Uterus (tissue), 4 donors: ENCODE data around the gene TBCD. TPM values are rescaled to one million over a fixed set of nuclear protein-coding genes. Genes with fewer than 3 reads are reported as not detected.
"Not testable (repeated sequence)": the region's sequence is repeated elsewhere in the genome, so short reads cannot be mapped to it uniquely, and the experiment has no call there.

Experiments
- DNase-seq, 2 donors: peaks; one replicate each; pipeline ENCODE4 v3.0.0-alpha.2; 2019 to 2020
- H3K27ac ChIP-seq, 2 donors: fragments of 200-600 bp; sonication (generic); 1 replicate in 1 of 2; 2 replicates in 1 of 2; pipeline ENCODE4 v1.5.1; 2016 to 2018
- H3K27me3 ChIP-seq, 2 donors: fragments of 200-600 bp; sonication (generic); one replicate each; pipeline ENCODE4 v1.5.1; 2018 to 2019; ENCODE audit warnings: control low read depth in 1 of 2
- H3K36me3 ChIP-seq, 2 donors: fragments of 200-600 bp; sonication (generic); one replicate each; pipeline ENCODE4 v1.5.1; 2019; ENCODE audit warnings: control low read depth in 1 of 2
- H3K4me1 ChIP-seq, 2 donors: fragments of 200-600 bp; sonication (generic); one replicate each; pipeline ENCODE4 v1.5.1; 2018 to 2019; ENCODE audit warnings: control low read depth in 1 of 2
- H3K4me3 ChIP-seq, 2 donors: fragments of 200-600 bp; sonication (generic); 1 replicate in 1 of 2; 2 replicates in 1 of 2; pipeline ENCODE4 v1.5.1; 2018 to 2019; ENCODE audit warnings: mild to moderate bottlenecking in 1 of 2
- H3K9me3 ChIP-seq, 2 donors: fragments of 200-600 bp; sonication (generic); one replicate each; pipeline ENCODE4 v1.5.1; 2019; ENCODE audit warnings: control low read depth in 1 of 2
- POLR2A ChIP-seq, 2 donors: fragments of 450-650 bp; IDR thresholded peaks; one replicate each; pipeline ENCODE4 v1.6.1; 2016; ENCODE audit warnings: antibody characterized with exemption in 2 of 2, mild to moderate bottlenecking in 1 of 2, moderate library complexity in 1 of 2
- intact Hi-C: fragments of 100-400 bp; cut with DNase I; formaldehyde crosslinking; loops from one replicate; pipeline ENCODE4 v1.15.1; 2023; ENCODE audit warnings: low total_unique reads
- total RNA-seq, 4 donors: library from RNA; depleted of rRNA in 3 of 4; stranded (reverse); fragments of >200 nt in 3 of 4; gene quantifications; one replicate each; pipeline versions ENCODE4 v1.1.0 to v1.2.4, GENCODE V29; 2014 to 2023
- TF ChIP-seq, protein P1 (sequence below), 4 experiments: fragments of 200-600 bp in 2 of 4; fragments of 450-650 bp in 2 of 4; sonication (generic) in 2 of 4; IDR thresholded peaks; one replicate each; pipeline ENCODE4 v1.5.1; 2016 to 2019; ENCODE audit warnings: antibody characterized with exemption in 4 of 4, mild to moderate bottlenecking in 2 of 4, moderate library complexity in 1 of 4
- donor health status: DM: yes; HTN: yes; CAD: no.

The TBCD gene
- total RNA-seq, 4 donors from 2014 or later = 35.9 to 142 (median 61.3) TPM

DNA sequence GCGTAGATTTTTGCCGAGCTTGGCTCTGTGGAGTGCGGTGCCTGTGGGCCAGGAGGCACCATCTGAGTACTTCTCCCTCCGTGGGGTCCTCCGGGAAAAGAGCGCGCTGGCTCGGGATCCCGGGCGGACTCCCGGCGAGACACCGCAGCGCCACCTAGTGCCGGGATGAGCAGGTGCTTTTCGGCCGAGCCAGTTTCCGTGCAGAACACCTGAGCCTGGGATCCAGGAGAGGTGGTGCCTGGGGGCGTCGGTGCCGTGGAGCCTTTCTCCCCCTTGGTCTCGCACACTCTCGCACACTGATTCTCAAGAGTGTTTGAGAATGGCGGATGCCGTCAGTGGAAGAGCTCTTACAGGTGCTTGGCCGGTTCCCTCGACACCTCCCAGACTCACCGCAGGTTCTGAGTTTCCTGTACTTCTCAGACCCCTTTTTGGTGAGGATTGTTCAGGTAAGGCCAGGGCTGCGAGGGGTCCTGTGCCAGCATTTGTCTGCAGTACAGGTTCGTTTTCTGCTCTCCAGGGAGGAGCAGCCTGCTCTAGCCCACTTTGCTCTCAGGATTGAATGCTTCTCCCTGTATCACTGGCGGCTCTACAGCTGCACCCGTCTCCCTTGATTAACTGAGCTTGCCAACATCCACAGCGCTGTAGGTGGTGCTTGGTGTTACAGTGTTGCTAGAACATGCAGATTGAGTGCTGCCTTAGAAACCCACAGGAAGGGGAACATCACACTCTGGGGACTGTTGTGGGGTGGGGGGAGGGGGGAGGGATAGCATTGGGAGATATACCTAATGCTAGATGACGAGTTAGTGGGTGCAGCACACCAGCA is 23.3 kb downstream of the TBCD start:
- Histone ChIP-seq H3K27me3 (no peaks in the 10 kb centered on the region), H3K9me3 (no peaks in the 10 kb centered on the region), H3K27ac (no peak overlapping the region), H3K4me1 (no peaks in the 10 kb centered on the region), H3K4me3 (no peak overlapping the region), H3K36me3 (no peaks in the 10 kb centered on the region)
- DNase-seq = peak; percentile 59 to 70
- intact Hi-C loops = loop anchor here (10.0 kb wide), 1 partner anchor 420 kb away; the partner anchor contains the start of gene TEX19
- TF ChIP-seq POLR2A (IDR thresholded peaks at IDR 0.05) = no peak
- TF ChIP-seq, protein P1, sequence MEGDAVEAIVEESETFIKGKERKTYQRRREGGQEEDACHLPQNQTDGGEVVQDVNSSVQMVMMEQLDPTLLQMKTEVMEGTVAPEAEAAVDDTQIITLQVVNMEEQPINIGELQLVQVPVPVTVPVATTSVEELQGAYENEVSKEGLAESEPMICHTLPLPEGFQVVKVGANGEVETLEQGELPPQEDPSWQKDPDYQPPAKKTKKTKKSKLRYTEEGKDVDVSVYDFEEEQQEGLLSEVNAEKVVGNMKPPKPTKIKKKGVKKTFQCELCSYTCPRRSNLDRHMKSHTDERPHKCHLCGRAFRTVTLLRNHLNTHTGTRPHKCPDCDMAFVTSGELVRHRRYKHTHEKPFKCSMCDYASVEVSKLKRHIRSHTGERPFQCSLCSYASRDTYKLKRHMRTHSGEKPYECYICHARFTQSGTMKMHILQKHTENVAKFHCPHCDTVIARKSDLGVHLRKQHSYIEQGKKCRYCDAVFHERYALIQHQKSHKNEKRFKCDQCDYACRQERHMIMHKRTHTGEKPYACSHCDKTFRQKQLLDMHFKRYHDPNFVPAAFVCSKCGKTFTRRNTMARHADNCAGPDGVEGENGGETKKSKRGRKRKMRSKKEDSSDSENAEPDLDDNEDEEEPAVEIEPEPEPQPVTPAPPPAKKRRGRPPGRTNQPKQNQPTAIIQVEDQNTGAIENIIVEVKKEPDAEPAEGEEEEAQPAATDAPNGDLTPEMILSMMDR (IDR thresholded peaks at IDR 0.05) = peak; percentile 77 to 89 (median 80)

- Histone ChIP-seq H3K27me3 (no peaks in the 10 kb centered on the region), H3K4me1 (no peaks in the 10 kb centered on the region), H3K9me3 (no peaks in the 10 kb centered on the region), H3K36me3 (no peaks in the 10 kb centered on the region), H3K4me3 (no peak overlapping the region), H3K27ac (no peak overlapping the region)
- no peak for TF ChIP-seq POLR2A (IDR thresholded peaks at IDR 0.05)
- TF ChIP-seq, protein P1 (IDR thresholded peaks at IDR 0.05) = no peak
- intact Hi-C loops = loop anchor here (10.0 kb wide), 1 partner anchor 422 kb away; the partner anchor contains the start of gene TEX19
- DNase-seq = no peak
Measured at GRCh38 chr17:82776454-82776853, 24.6 kb downstream of the TBCD start.

DNA sequence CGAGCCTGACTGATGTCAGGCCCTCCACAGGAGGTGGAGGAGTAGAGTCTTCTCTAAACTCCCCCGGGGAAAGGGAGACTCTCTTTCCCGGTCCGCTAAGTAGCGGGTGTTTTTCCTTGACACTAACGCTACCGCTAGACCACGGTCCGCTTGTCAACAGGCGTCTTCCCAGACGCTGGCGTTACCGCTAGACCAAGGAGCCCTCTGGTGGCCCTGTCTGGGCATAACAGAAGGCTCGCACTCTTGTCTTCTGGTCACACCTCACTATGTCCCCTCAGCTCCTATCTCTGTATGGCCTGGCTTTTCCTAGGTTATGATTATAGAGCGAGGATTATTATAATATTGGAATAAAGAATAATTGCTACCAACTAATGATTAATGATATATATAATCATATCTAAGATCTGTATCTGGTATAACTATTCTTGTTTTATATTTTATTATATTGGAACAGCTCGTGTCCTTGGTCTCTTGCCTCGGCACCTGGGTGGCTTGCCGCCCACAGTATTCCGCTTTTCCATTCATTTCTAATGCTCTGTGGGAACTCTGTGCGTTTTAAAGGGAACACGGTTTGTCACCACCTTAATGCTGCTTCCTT is 26.0 kb downstream of the TBCD start:
- not testable (repeated sequence) for H3K27me3 ChIP-seq, H3K9me3 ChIP-seq, H3K4me3 ChIP-seq, H3K36me3 ChIP-seq, H3K4me1 ChIP-seq, DNase-seq, H3K27ac ChIP-seq
- intact Hi-C loops = loop anchor here (10.0 kb wide), 1 partner anchor 423 kb away; the partner anchor contains the start of gene TEX19
- TF ChIP-seq, protein P1 (IDR thresholded peaks at IDR 0.05) = peak in 1 of 4 experiments; percentile 7

GRCh38 chr17:82779541-82779940 is 27.7 kb downstream of the TBCD start:
- Histone ChIP-seq H3K27ac (no peak overlapping the region), H3K4me1 (no peaks in the 10 kb centered on the region), H3K9me3 (no peaks in the 10 kb centered on the region), H3K27me3 (no peaks in the 10 kb centered on the region), H3K4me3 (no peak overlapping the region), H3K36me3 (no peaks in the 10 kb centered on the region)
- intact Hi-C loops = loop anchor here (10.0 kb wide), 1 partner anchor 425 kb away; the partner anchor contains the start of gene TEX19
- DNase-seq = no peak
- no peak for TF ChIP-seq POLR2A (IDR thresholded peaks at IDR 0.05)
- TF ChIP-seq, protein P1 (IDR thresholded peaks at IDR 0.05) = no peak

GRCh38 chr17:82780195-82780594 is 28.3 kb downstream of the TBCD start:
- no peaks in the 10 kb centered on the region for H3K36me3 ChIP-seq
- no peaks in the 10 kb centered on the region for H3K4me1 ChIP-seq
- H3K4me3 ChIP-seq = no peak overlapping the region
- no peaks in the 10 kb centered on the region for H3K9me3 ChIP-seq
- no peak for DNase-seq
- no peak overlapping the region for H3K27ac ChIP-seq
- no peak for TF ChIP-seq POLR2A (IDR thresholded peaks at IDR 0.05)
- TF ChIP-seq, protein P1 (IDR thresholded peaks at IDR 0.05) = no peak
- no peaks in the 10 kb centered on the region for H3K27me3 ChIP-seq
- intact Hi-C loops = loop anchor here (10.0 kb wide), 1 partner anchor 105 kb away; no protein-coding TSS in a partner anchor
